Measurements from ENCODE around the gene TMC7.

Gene TMC7

GRCh38 chr16:19092653-19093410 lies 109.1 kb downstream of the TMC7 start:
- no peak for DNase-seq

DNA sequence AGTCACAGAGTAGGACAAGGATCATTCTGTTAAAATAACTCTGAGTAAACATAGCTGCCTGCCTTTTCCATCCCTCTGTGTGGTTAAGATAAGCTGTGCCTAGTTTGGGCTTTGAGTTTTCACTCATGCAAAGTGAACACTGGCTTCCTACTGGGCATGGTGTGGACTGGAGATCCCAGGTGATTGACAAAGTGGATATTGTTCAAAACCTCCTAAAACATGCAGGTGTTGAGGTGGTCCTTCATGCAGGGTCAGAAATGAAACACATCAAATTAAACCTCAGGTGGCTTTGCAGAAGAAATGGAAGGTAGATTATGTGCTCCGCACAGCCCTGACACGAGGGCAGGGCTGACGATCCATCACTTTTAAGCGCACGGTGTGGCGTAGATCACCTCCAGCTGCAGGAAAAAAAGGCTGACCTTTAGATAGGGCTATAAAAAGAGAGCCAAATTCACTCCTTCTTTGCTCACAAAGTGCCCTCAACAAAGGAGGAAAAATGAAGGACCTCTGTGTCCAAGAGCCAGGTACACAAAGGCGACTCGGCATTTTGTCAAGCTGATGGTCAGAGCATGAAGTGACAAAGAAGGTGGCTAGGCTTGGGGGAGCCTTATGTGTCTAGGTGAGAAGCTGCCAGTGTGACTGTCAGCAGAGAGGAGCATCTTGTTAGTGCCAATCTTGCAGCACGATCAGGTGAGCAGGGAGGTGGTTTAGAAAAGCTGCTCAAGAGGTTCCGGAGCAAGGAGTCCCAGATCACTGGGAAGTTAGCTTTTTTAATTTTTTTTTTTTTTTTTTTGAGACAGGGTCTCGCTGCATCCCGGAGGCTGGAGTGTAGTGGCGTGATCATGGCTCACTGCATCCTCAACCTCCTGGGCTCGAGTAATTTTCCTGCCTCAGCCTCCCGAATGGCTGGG lies 110.2 kb downstream of the TMC7 start:
- DNase-seq: no peak

GRCh38 chr16:19094542-19095365 lies 111.0 kb downstream of the TMC7 start:
- peak; percentile 40 for DNase-seq

- DNase-seq: no peak
Observed at GRCh38 chr16:19095654-19096053, 111.9 kb downstream of the TMC7 start.

DNA sequence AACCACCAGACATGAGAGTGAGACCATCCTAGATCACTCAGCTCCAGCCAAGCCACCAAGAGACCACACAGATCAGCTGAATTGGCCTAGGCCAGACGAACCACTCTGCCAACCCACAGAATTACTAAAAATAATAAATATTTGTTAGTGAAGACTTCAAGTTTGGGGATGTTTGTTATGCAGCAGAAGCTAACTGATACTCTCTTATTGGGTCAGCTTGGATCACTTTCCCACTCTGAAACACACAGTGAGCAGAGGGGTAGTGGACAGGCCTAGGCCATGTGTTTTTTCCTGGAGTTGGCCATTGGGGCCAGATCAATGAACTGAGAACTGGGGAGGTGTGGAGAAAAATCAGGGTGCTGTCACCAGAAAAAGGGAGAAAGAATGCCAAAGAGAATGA lies 114.4 kb downstream of the TMC7 start:
- DNase-seq: no peak

- no peak for DNase-seq
Observed at GRCh38 chr16:19102187-19102872, 118.6 kb downstream of the TMC7 start.

DNA sequence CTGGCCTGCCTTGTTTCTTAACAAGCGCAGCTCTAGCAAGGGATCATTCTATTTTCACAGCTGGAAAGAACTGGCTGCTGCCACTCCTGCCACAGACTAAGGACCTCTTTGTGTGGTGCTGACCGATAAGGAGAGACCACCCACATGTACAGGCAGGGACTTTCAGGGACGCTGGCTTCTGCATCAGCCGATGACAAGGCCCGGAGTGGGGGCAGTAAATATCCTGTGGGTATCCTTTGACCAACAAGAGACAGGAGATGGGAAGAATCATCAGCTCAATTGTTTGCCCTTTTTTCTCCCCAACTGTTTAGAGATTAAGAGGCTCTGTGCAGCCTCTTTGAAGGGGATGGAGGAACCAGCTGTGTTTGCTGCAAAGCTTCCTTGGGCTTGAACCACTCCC lies 120.9 kb downstream of the TMC7 start:
- DNase-seq: no peak

DNA sequence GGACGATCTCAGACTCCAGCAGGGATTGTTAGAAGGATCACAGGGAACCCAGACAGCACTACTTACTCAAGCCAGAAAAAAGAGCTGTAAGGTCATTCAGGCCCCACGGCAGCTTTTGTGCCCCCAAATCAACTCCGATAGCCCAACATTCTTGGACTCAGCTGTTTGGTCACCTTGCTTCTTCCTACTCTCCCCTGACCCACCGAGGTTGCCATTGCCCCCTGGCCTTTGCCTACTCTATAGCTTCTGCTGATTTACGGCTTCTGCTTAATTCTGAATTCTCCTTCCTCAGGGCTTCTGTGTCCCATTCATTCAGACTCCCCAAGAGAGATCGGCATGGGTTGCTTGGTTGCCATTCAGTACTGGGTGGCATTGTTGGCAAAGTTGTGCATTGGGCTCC lies 121.4 kb downstream of the TMC7 start:
- no peak for DNase-seq

DNA sequence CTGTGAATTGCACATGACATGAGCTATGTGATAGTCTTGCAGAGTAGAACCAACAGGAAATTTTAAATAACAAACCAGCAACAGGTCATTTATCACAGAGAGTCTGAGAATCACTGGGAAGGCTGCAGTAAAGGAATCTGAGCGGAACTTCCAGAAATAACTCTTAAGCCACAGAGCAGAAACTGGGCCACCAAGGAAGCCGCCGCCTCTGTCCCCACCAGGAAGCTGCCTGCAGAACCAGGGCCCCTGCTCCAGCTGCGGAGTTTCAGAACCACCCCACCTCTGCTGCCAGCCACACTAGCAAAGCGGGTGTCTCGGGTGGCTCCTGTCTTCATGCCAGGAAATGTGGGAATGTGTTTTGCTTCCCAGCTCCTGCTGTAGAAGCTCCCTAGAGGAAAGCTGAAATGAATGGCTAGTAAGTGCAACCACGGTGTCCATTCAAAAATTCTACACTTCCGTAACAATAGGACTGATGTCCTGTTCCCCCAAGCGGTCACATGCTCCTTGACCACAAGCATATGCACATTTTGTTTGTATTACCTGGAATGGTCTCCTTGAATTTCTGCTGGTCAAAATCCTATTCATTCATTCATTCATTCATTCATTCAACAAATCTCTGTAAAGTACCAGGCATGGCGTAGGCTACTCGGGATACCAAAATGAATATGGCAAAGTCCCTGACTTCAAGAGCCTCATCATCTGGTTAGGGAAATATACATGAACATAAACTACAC lies 122.3 kb downstream of the TMC7 start:
- DNase-seq: no peak

GRCh38 chr16:19106625-19107020 lies 122.9 kb downstream of the TMC7 start:
- no peak for DNase-seq

GRCh38 chr16:19108409-19109287 lies 124.9 kb downstream of the TMC7 start:
- no peak for DNase-seq

DNA sequence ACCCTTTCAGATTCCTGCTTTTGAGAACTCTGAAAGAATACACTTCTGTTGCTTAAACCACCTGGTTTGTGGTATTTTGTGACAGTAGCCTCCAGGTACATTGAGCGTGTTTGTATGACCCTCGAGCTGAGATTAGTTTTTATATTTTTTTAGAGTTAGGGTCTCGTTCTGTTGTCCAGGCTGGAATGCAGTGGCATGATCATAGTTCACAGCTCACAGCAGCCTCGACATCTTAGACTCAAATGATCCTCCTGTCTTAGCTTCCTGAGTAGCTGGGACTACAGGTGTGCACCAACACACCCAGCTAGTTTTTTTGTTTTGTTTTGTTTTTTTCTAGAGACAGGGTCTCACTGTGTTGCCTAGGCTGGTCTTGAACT lies 125.5 kb downstream of the TMC7 start:
- DNase-seq: no peak

- no peak for DNase-seq
Observed at GRCh38 chr16:19110537-19111360, 127.0 kb downstream of the TMC7 start.

DNA sequence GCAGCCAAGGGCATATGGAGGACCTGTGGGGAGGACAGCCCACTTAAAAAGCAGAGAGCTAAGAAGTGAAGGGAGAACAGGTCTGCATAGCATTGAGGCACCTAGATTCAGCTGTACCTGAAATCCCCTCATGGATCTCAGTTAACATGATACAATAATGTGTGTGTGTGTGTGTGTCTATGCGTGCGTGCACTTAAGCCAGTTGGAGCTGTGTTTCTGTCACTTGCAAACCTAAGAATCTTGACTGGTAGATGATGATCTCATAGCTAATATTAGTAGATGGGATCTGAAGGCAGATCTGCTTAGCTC lies 128.3 kb downstream of the TMC7 start:
- DNase-seq: no peak
